Naive thymus-derived CD4-positive, alpha-beta T cell (primary cell): Measurements from ENCODE around the gene CCDC33. TPM values are rescaled to one million over a fixed set of nuclear protein-coding genes. Genes with fewer than 3 reads are reported as not detected.
A peak's percentile ranks its signal among the peaks of the same experiment; 100 is the strongest.

Source experiments
- ATAC-seq: fragments of 150-1000 bp; cut with Tn5 transposase; 2 replicates; pipeline ENCODE4 v1.10.0; 2021; ENCODE audit warnings: mild to moderate bottlenecking, moderate library complexity
- CTCF ChIA-PET: fragments of 350-600 bp; sonication (Branson Sonifier 250); formaldehyde crosslinking; loops from one replicate; lab custom pipeline; 2021; ENCODE audit warnings: antibody characterized with exemption; lab: Charles Lee
- POLR2A ChIA-PET: fragments of 350-600 bp; sonication (Branson Sonifier 250); formaldehyde crosslinking; loops from one replicate; lab custom pipeline; 2021; ENCODE audit warnings: antibody characterized with exemption, inconsistent platforms; lab: Charles Lee
- DNase-seq, 9 donors: peaks; one replicate each; pipeline versions ENCODE4 v3.0.0 to v3.0.0-alpha.2; 2020 to 2022; ENCODE audit warnings: mixed read lengths in 1 of 9
- H3K27ac ChIP-seq: one replicate; pipeline ENCODE4 v1.7.0; 2013; ENCODE audit warnings: mild to moderate bottlenecking, low read depth, low read length, moderate library complexity
- H3K27me3 ChIP-seq, 2 donors: one replicate each; pipeline ENCODE4 v1.7.0; 2013; ENCODE audit warnings: low read length in 2 of 2, mild to moderate bottlenecking in 2 of 2, moderate library complexity in 2 of 2; ENCODE audit not compliant: control insufficient read depth in 2 of 2, insufficient read depth in 2 of 2
- H3K36me3 ChIP-seq, 3 experiments: 1 replicate in 2 of 3; 2 replicates in 1 of 3; pipeline ENCODE4 v1.7.0; 2013; ENCODE audit warnings: low read length in 3 of 3, mild to moderate bottlenecking in 3 of 3, moderate library complexity in 1 of 3; ENCODE audit not compliant: insufficient read depth in 3 of 3, control insufficient read depth in 2 of 3
- H3K4me1 ChIP-seq, 2 donors: one replicate each; pipeline ENCODE4 v1.7.0; 2013; ENCODE audit warnings: low read length in 2 of 2, mild to moderate bottlenecking in 2 of 2, moderate library complexity in 1 of 2; ENCODE audit not compliant: control insufficient read depth in 2 of 2, insufficient read depth in 2 of 2
- H3K4me3 ChIP-seq: 2 replicates; pipeline ENCODE4 v1.7.0; 2013; ENCODE audit warnings: mild to moderate bottlenecking, low read length
- H3K9me3 ChIP-seq, 3 experiments: 1 replicate in 2 of 3; 2 replicates in 1 of 3; pipeline ENCODE4 v1.7.0; 2013; ENCODE audit warnings: low read length in 3 of 3; ENCODE audit not compliant: control insufficient read depth in 2 of 3
- H3K27ac Mint-ChIP-seq, 9 donors: one replicate each; pipeline ENCODE4 v1.8.0; 2020 to 2022; ENCODE audit warnings: mixed read lengths in 9 of 9, mild to moderate bottlenecking in 8 of 9, moderate library complexity in 5 of 9, inconsistent platforms in 2 of 9
- H3K27me3 Mint-ChIP-seq, 5 donors: one replicate each; pipeline ENCODE4 v1.8.0; 2021 to 2022; ENCODE audit warnings: mixed read lengths in 5 of 5, mild to moderate bottlenecking in 1 of 5
- H3K36me3 Mint-ChIP-seq, 5 donors: one replicate each; pipeline ENCODE4 v1.8.0; 2020 to 2022; ENCODE audit warnings: mixed read lengths in 5 of 5, mild to moderate bottlenecking in 3 of 5, inconsistent platforms in 1 of 5
- H3K4me1 Mint-ChIP-seq, 7 donors: one replicate each; pipeline ENCODE4 v1.8.0; 2020 to 2022; ENCODE audit warnings: mixed read lengths in 7 of 7, mild to moderate bottlenecking in 3 of 7, inconsistent platforms in 1 of 7
- H3K4me3 Mint-ChIP-seq, 10 donors: one replicate each; pipeline ENCODE4 v1.8.0; 2020 to 2022; ENCODE audit warnings: mild to moderate bottlenecking in 10 of 10, mixed read lengths in 10 of 10, moderate library complexity in 6 of 10, inconsistent platforms in 2 of 10
- H3K9me3 Mint-ChIP-seq, 11 donors: one replicate each; pipeline ENCODE4 v1.8.0; 2020 to 2022; ENCODE audit warnings: mixed read lengths in 11 of 11, mild to moderate bottlenecking in 4 of 11, inconsistent platforms in 1 of 11, moderate library complexity in 1 of 11
- intact Hi-C, 2 donors: fragments of 100-400 bp; cut with micrococcal nuclease; formaldehyde crosslinking; loops; one replicate each; pipeline ENCODE4 v1.15.1; 2023
- polyA plus RNA-seq, 2 donors: library from polyadenylated mRNA; unstranded; fragments of 300-500 nt; fragmentation: Illumina TruSeq; gene quantifications; one replicate each; pipeline ENCODE4 v1.2.3, GENCODE V29; 2021
- total RNA-seq, 6 experiments: library from RNA in 5 of 6; stranded (reverse) in 5 of 6; gene quantifications; 1 replicate in 5 of 6; 2 replicates in 1 of 6; pipeline ENCODE4 v1.2.3 and lab custom pipeline; 2021 to 2026

CCDC33 gene
- total and polyA plus RNA-seq, 7 experiments from 2014 or later: not detected

GRCh38 chr15:74367296-74367854 lies 131.2 kb downstream of the CCDC33 start, which contains the start of gene CYP11A1:
TSS of gene CYP11A1 (minus strand) at chr15:74367646. CDS start at chr15:74367585, 61 bp downstream.
- H3K36me3 ChIP-seq: no peaks in the 10 kb centered on the region
- no peak within 1 kb of the TSS for H3K27ac Mint-ChIP-seq
- H3K9me3 Mint-ChIP-seq: peaks cover 0 to 3% (median 0%) of the 10 kb centered on the region in 11 donors
- no peak within 1 kb of the TSS for H3K4me3 ChIP-seq
- H3K4me3 Mint-ChIP-seq: peak within 1 kb of the TSS in 6 of 10 donors; percentile 10 to 65 (median 44)
- H3K9me3 ChIP-seq: no peaks in the 10 kb centered on the region
- no peak within 1 kb of the TSS for H3K27ac ChIP-seq
- H3K36me3 Mint-ChIP-seq: no peaks in the 10 kb centered on the region
- peaks cover 0 to 3% of the 10 kb centered on the region in 2 donors for H3K4me1 ChIP-seq
- ATAC-seq (no peak), DNase-seq (peak in 1 of 9 donors; percentile 20)
- intact Hi-C loops: no loop called here
- POLR2A ChIA-PET: no interaction called here
- CTCF ChIA-PET: interaction anchor here (0.6 kb wide), 1 partner anchor 121 kb away, joined by 4 read pairs; no protein-coding TSS in a partner anchor
- H3K27me3 ChIP-seq: peaks cover 0 to 5% of the 10 kb centered on the region in 2 donors
- peaks cover 16 to 83% (median 33%) of the 10 kb centered on the region in 5 donors for H3K27me3 Mint-ChIP-seq
- H3K4me1 Mint-ChIP-seq: peaks cover 0 to 4% (median 3%) of the 10 kb centered on the region in 7 donors

- Mint-ChIP-seq H3K27me3 (peaks cover 16 to 79% (median 33%) of the 10 kb centered on the region in 5 donors), H3K4me3 (no peak overlapping the region), H3K36me3 (no peaks in the 10 kb centered on the region), H3K27ac (no peak overlapping the region), H3K9me3 (peaks cover 0 to 3% (median 0%) of the 10 kb centered on the region in 11 donors), H3K4me1 (peaks cover 0 to 5% (median 3%) of the 10 kb centered on the region in 7 donors)
- H3K36me3 ChIP-seq: no peaks in the 10 kb centered on the region
- POLR2A ChIA-PET: no interaction called here
- no peak for ATAC-seq
- H3K4me3 ChIP-seq: no peak overlapping the region
- no peaks in the 10 kb centered on the region for H3K9me3 ChIP-seq
- no peak overlapping the region for H3K27ac ChIP-seq
- H3K4me1 ChIP-seq: peaks cover 0 to 3% of the 10 kb centered on the region in 2 donors
- CTCF ChIA-PET: no interaction called here
- peak in 1 of 9 donors; percentile 7 for DNase-seq
- peaks cover 0 to 5% of the 10 kb centered on the region in 2 donors for H3K27me3 ChIP-seq
- intact Hi-C loops: no loop called here
Observed at GRCh38 chr15:74368121-74368520, 132.0 kb downstream of the CCDC33 start.

GRCh38 chr15:74369084-74369745 lies 133.1 kb downstream of the CCDC33 start:
- no peak for ATAC-seq
- DNase-seq: no peak
- Mint-ChIP-seq H3K9me3 (peaks cover 0 to 3% (median 0%) of the 10 kb centered on the region in 11 donors), H3K36me3 (no peaks in the 10 kb centered on the region), H3K27me3 (peaks cover 16 to 75% (median 30%) of the 10 kb centered on the region in 5 donors), H3K4me1 (peaks cover 0 to 10% (median 3%) of the 10 kb centered on the region in 7 donors), H3K4me3 (no peak overlapping the region), H3K27ac (no peak overlapping the region)
- intact Hi-C loops: no loop called here
- no peak overlapping the region for H3K27ac ChIP-seq
- H3K9me3 ChIP-seq: no peaks in the 10 kb centered on the region
- no peaks in the 10 kb centered on the region for H3K36me3 ChIP-seq
- peaks cover 0 to 5% of the 10 kb centered on the region in 2 donors for H3K27me3 ChIP-seq
- H3K4me3 ChIP-seq: no peak overlapping the region
- peaks cover 0 to 3% of the 10 kb centered on the region in 2 donors for H3K4me1 ChIP-seq
- ChIA-PET CTCF (interaction anchor here (0.6 to 1.3 kb wide), 4 partner anchors 9 to 400 kb away, joined by 3 to 5 read pairs (median 3); no protein-coding TSS in a partner anchor), POLR2A (no interaction called here)

GRCh38 chr15:74369756-74370155 lies 133.6 kb downstream of the CCDC33 start:
- H3K27ac ChIP-seq: no peak overlapping the region
- H3K36me3 Mint-ChIP-seq: no peaks in the 10 kb centered on the region
- no peak overlapping the region for H3K4me3 Mint-ChIP-seq
- H3K9me3 Mint-ChIP-seq: peaks cover 0 to 3% (median 0%) of the 10 kb centered on the region in 11 donors
- H3K27me3 Mint-ChIP-seq: peaks cover 13 to 70% (median 25%) of the 10 kb centered on the region in 5 donors
- intact Hi-C loops: loop anchor here (5.0 kb wide), 3 partner anchors 418 to 1083 kb away; partner anchors contain the start of gene SIN3A (in 1 of the 2)
- H3K9me3 ChIP-seq: no peaks in the 10 kb centered on the region
- no peak overlapping the region for H3K4me3 ChIP-seq
- DNase-seq (no peak), ATAC-seq (no peak)
- peaks cover 4 to 8% of the 10 kb centered on the region in 2 donors for H3K4me1 ChIP-seq
- peaks cover 0 to 5% of the 10 kb centered on the region in 2 donors for H3K27me3 ChIP-seq
- H3K27ac Mint-ChIP-seq: no peak overlapping the region
- ChIA-PET CTCF (interaction anchor here (0.9 to 1.3 kb wide), 3 partner anchors 9 to 400 kb away, joined by 3 to 5 read pairs (median 3); no protein-coding TSS in a partner anchor), POLR2A (no interaction called here)
- H3K4me1 Mint-ChIP-seq: peaks cover 0 to 15% (median 5%) of the 10 kb centered on the region in 7 donors
- H3K36me3 ChIP-seq: no peaks in the 10 kb centered on the region

GRCh38 chr15:74370471-74370870 lies 134.3 kb downstream of the CCDC33 start:
- peaks cover 11 to 63% (median 21%) of the 10 kb centered on the region in 5 donors for H3K27me3 Mint-ChIP-seq
- POLR2A ChIA-PET: no interaction called here
- intact Hi-C loops: loop anchor here (5.0 kb wide), 3 partner anchors 417 to 1082 kb away; partner anchors contain the start of gene SIN3A (in 1 of the 2)
- H3K27ac Mint-ChIP-seq: no peak overlapping the region
- no peaks in the 10 kb centered on the region for H3K36me3 Mint-ChIP-seq
- Histone ChIP-seq H3K4me1 (peaks cover 9 to 12% of the 10 kb centered on the region in 2 donors), H3K36me3 (no peaks in the 10 kb centered on the region), H3K27me3 (peaks cover 0 to 2% of the 10 kb centered on the region in 2 donors), H3K9me3 (no peaks in the 10 kb centered on the region), H3K27ac (no peak overlapping the region), H3K4me3 (no peak overlapping the region)
- H3K4me3 Mint-ChIP-seq: no peak overlapping the region
- peaks cover 0 to 19% (median 12%) of the 10 kb centered on the region in 7 donors for H3K4me1 Mint-ChIP-seq
- DNase-seq (no peak), ATAC-seq (no peak)
- peaks cover 0 to under 1% (median 0%) of the 10 kb centered on the region in 11 donors for H3K9me3 Mint-ChIP-seq
- CTCF ChIA-PET: interaction anchor here (1.3 kb wide), 1 partner anchor 119 kb away, joined by 4 read pairs; no protein-coding TSS in a partner anchor

- intact Hi-C loops: loop anchor here (1.0 to 5.0 kb wide), 5 partner anchors 396 to 1079 kb away; partner anchors contain the start of gene SIN3A (in 1 of the 2)
- Histone ChIP-seq H3K9me3 (no peaks in the 10 kb centered on the region), H3K36me3 (no peaks in the 10 kb centered on the region), H3K4me3 (no peak overlapping the region), H3K27ac (no peak overlapping the region), H3K27me3 (no peaks in the 10 kb centered on the region), H3K4me1 (peaks cover 9% of the 10 kb centered on the region in 2 donors)
- Mint-ChIP-seq H3K4me3 (peak overlapping the region; percentile 68 to 89 (median 84)), H3K4me1 (peaks cover 0 to 27% (median 12%) of the 10 kb centered on the region in 7 donors), H3K27me3 (peaks cover 0 to 38% (median 10%) of the 10 kb centered on the region in 5 donors), H3K36me3 (no peaks in the 10 kb centered on the region), H3K27ac (peak overlapping the region in 5 of 9 donors; percentile 18 to 82 (median 75)), H3K9me3 (no peaks in the 10 kb centered on the region)
- DNase-seq (peak in 1 of 9 donors; percentile 15), ATAC-seq (no peak)
- ChIA-PET POLR2A (no interaction called here), CTCF (interaction anchor here (0.6 to 6.8 kb wide), 9 partner anchors 9 to 261 kb away, joined by 3 to 74 read pairs (median 4); no protein-coding TSS in a partner anchor)
Observed at GRCh38 chr15:74373056-74373650, 137.0 kb downstream of the CCDC33 start.
